ENCODE results near the gene NXT1. TPM values are rescaled to one million over a fixed set of nuclear protein-coding genes. Genes with fewer than 3 reads are reported as not detected.

NXT1 gene
- polyA plus RNA-seq, 1 donor from 2014 or later, result 46.3 TPM

- peaks cover 43% of the 10 kb centered on the region for H3K79me2 ChIP-seq (replicated peaks; ENCODE audit: insufficient read depth, low read length)
- H3F3A ChIP-seq (ENCODE audit: insufficient read depth, low read length, poor library complexity, severe bottlenecking), result peaks cover 4% of the 10 kb centered on the region
- H3K4me3 ChIP-seq (ENCODE audit: low read length), result peak overlapping the region; percentile 99
- no peaks in the 10 kb centered on the region for H4K20me1 ChIP-seq (ENCODE audit: insufficient read depth)
- peak; percentile 60 for TF ChIP-seq REST (IDR thresholded peaks at IDR 0.05; ENCODE audit: borderline replicate concordance)
- TF ChIP-seq SMC3 (conservative IDR thresholded peaks at IDR 0.05; ENCODE audit: poor library complexity), result no peak
- H3K9me3 ChIP-seq (ENCODE audit: low read length), result no peaks in the 10 kb centered on the region
- H3K36me3 ChIP-seq (ENCODE audit: insufficient read depth, low read length), result peaks cover 4% of the 10 kb centered on the region
- peak overlapping the region; percentile 95 for H3K9ac ChIP-seq (ENCODE audit: low read length)
- H3K27me3 ChIP-seq (ENCODE audit: insufficient read depth, low read depth, low read length), result no peaks in the 10 kb centered on the region
- peak overlapping the region; percentile 82 for H3K27ac ChIP-seq (ENCODE audit: low read length)
- H3K4me2 ChIP-seq (ENCODE audit: low read length), result peak overlapping the region; percentile 97
- H3K9me2 ChIP-seq (ENCODE audit: insufficient read depth, low read length), result no peaks in the 10 kb centered on the region
- H2AFZ ChIP-seq (ENCODE audit: low read depth, low read length), result peak overlapping the region; percentile 74
These were observed 12.0 kb downstream of the NXT1 start for GRCh38 chr20:23362392-23363256.

- no peaks in the 10 kb centered on the region for H4K20me1 ChIP-seq (ENCODE audit: insufficient read depth)
- no peaks in the 10 kb centered on the region for H3K9me3 ChIP-seq (ENCODE audit: low read length)
- peak overlapping the region; percentile 99 for H3K4me3 ChIP-seq (ENCODE audit: low read length)
- peak overlapping the region; percentile 97 for H3K4me2 ChIP-seq (ENCODE audit: low read length)
- peaks cover 4% of the 10 kb centered on the region for H3F3A ChIP-seq (ENCODE audit: insufficient read depth, low read length, poor library complexity, severe bottlenecking)
- peaks cover 45% of the 10 kb centered on the region for H3K79me2 ChIP-seq (replicated peaks; ENCODE audit: insufficient read depth, low read length)
- H3K27ac ChIP-seq (ENCODE audit: low read length), result peak overlapping the region; percentile 82
- no peaks in the 10 kb centered on the region for H3K27me3 ChIP-seq (ENCODE audit: insufficient read depth, low read depth, low read length)
- peak overlapping the region; percentile 95 for H3K9ac ChIP-seq (ENCODE audit: low read length)
- H3K9me2 ChIP-seq (ENCODE audit: insufficient read depth, low read length), result no peaks in the 10 kb centered on the region
- no peak for TF ChIP-seq POLR2AphosphoS5 (IDR thresholded peaks at IDR 0.05)
- no peak for TF ChIP-seq EZH2 (IDR thresholded peaks at IDR 0.05; ENCODE audit: borderline replicate concordance, insufficient read depth, low read length, poor library complexity, severe bottlenecking)
- TF ChIP-seq RAD21 (conservative IDR thresholded peaks at IDR 0.05), result no peak
- TF ChIP-seq TAF1 (IDR thresholded peaks at IDR 0.05; ENCODE audit: low read depth), result no peak
- TF ChIP-seq REST (IDR thresholded peaks at IDR 0.05; ENCODE audit: borderline replicate concordance), result no peak
- no peak for TF ChIP-seq SMC3 (conservative IDR thresholded peaks at IDR 0.05; ENCODE audit: poor library complexity)
- no peak overlapping the region for H2AFZ ChIP-seq (ENCODE audit: low read depth, low read length)
- H3K36me3 ChIP-seq (ENCODE audit: insufficient read depth, low read length), result peaks cover 4% of the 10 kb centered on the region
These were observed 12.7 kb downstream of the NXT1 start for GRCh38 chr20:23363257-23363649.
